ENCODE measurements around the gene EMP1. TPM values are rescaled to one million over a fixed set of nuclear protein-coding genes. Genes with fewer than 3 reads are reported as not detected.

Gene EMP1
- total and polyA plus RNA-seq, 2 donors (not counting 3 experiments of a cell fraction or from before 2014, with no cell fraction given) = 265 to 528 TPM

GRCh38 chr12:13163868-13164635, 32.5 kb upstream of the EMP1 start:
- FAIRE-seq (no peak), DNase-seq (ENCODE audit: low read depth, low spot score) (peak; percentile 27)
- no TSS peak for BruUV-seq (replicated peaks)
- POLR2A ChIA-PET = interaction anchor here (1.0 to 1.2 kb wide), 2 partner anchors 40 to 64 kb away, joined by 3 to 8 read pairs; no protein-coding TSS in a partner anchor
- H3K4me2 ChIP-seq (ENCODE audit: insufficient read depth, low read length) = no peak overlapping the region
- no peak overlapping the region for H3K4me3 ChIP-seq (replicated peaks in 1 of 3; ENCODE audit: insufficient read depth in 1 of 3, low read depth in 1 of 3, low read length in 3 of 3)
- H2AFZ ChIP-seq (ENCODE audit: low read depth, low read length) = no peak overlapping the region
- CTCF ChIA-PET = interaction anchor here (0.6 to 1.6 kb wide), 4 partner anchors 10 to 91 kb away, joined by 3 to 4 read pairs (median 3); partner anchors contain the start of gene EMP1
- H3K79me2 ChIP-seq (ENCODE audit: control insufficient read depth, insufficient read depth, low read length) = no peaks in the 10 kb centered on the region
- peaks cover 34% of the 10 kb centered on the region for H3K4me1 ChIP-seq (ENCODE audit: control insufficient read depth, extremely low read depth, insufficient read depth, low read length)
- intact Hi-C loops (cut with micrococcal nuclease) (no loop called here), dilution Hi-C loops (cut with MboI; ENCODE audit: extremely low pct_ligation_motif_present, low sequenced_read_pairs) (no loop called here)
- H4K20me1 ChIP-seq (replicated peaks; ENCODE audit: control insufficient read depth, extremely low read depth, insufficient read depth, low read length) = no peaks in the 10 kb centered on the region
- no peaks in the 10 kb centered on the region for H3K36me3 ChIP-seq (ENCODE audit: control insufficient read depth in 2 of 2, extremely low read depth in 1 of 2, insufficient read depth in 2 of 2, low read length in 2 of 2)
- H3K9me3 ChIP-seq (replicated peaks; ENCODE audit: control insufficient read depth, insufficient read depth, low read length) = no peaks in the 10 kb centered on the region
- H3K9me1 ChIP-seq (replicated peaks; ENCODE audit: control insufficient read depth, extremely low read depth, insufficient read depth, low read length) = no peaks in the 10 kb centered on the region
- peak; percentile 28 for TF ChIP-seq JUN (IDR thresholded peaks at IDR 0.05; ENCODE audit: borderline replicate concordance, insufficient read depth, insufficient read length, low read depth)
- TF ChIP-seq, protein P1, sequence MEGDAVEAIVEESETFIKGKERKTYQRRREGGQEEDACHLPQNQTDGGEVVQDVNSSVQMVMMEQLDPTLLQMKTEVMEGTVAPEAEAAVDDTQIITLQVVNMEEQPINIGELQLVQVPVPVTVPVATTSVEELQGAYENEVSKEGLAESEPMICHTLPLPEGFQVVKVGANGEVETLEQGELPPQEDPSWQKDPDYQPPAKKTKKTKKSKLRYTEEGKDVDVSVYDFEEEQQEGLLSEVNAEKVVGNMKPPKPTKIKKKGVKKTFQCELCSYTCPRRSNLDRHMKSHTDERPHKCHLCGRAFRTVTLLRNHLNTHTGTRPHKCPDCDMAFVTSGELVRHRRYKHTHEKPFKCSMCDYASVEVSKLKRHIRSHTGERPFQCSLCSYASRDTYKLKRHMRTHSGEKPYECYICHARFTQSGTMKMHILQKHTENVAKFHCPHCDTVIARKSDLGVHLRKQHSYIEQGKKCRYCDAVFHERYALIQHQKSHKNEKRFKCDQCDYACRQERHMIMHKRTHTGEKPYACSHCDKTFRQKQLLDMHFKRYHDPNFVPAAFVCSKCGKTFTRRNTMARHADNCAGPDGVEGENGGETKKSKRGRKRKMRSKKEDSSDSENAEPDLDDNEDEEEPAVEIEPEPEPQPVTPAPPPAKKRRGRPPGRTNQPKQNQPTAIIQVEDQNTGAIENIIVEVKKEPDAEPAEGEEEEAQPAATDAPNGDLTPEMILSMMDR (IDR thresholded peaks at IDR 0.05; ENCODE audit: extremely low read depth in 1 of 2, insufficient read depth in 1 of 2, low read depth in 1 of 2, low read length in 2 of 2) = no peak
- no peak overlapping the region for H3K9ac ChIP-seq (replicated peaks; ENCODE audit: extremely low read depth, insufficient read depth, low read length)
- peak overlapping the region; percentile 54 for H3K27ac ChIP-seq (ENCODE audit: insufficient read depth, low read depth, low read length)
- no peaks in the 10 kb centered on the region for H3K27me3 ChIP-seq (ENCODE audit: control insufficient read depth in 2 of 2, insufficient read depth in 2 of 2, low read length in 2 of 2)

Measured in endothelial cell of umbilical vein (primary cell).